Neural progenitor cell (in vitro differentiated cells): Measurements from ENCODE around the gene ZNF254. TPM values are rescaled to one million over a fixed set of nuclear protein-coding genes. Genes with fewer than 3 reads are reported as not detected.

Experiments used
- DNase-seq: peaks from one replicate; pipeline ENCODE4 v3.0.0-alpha.2; 2016; ENCODE audit warnings: low spot score
- H2AFZ ChIP-seq: fragments of 200-600 bp; sonication (generic); replicated peaks from 2 replicates; pipeline ENCODE4 v1.6.1; 2016; ENCODE audit warnings: antibody characterized with exemption
- H3F3A ChIP-seq: fragments of 200-600 bp; sonication (generic); 2 replicates; pipeline ENCODE4 v1.6.1; 2016; ENCODE audit warnings: antibody characterized with exemption, low read depth
- H3K27ac ChIP-seq: fragments of 200-600 bp; sonication (generic); 2 replicates; pipeline ENCODE4 v1.5.1; 2016; ENCODE audit warnings: mild to moderate bottlenecking
- H3K27me3 ChIP-seq: fragments of 200-600 bp; sonication (generic); 2 replicates; pipeline ENCODE4 v1.6.1; 2016; ENCODE audit warnings: mild to moderate bottlenecking, moderate library complexity
- H3K36me3 ChIP-seq: fragments of 200-600 bp; sonication (generic); 2 replicates; pipeline ENCODE4 v1.5.1; 2016
- H3K4me1 ChIP-seq: fragments of 200-600 bp; sonication (generic); 2 replicates; pipeline ENCODE4 v1.6.1; 2016; ENCODE audit warnings: mixed run types
- H3K4me2 ChIP-seq: fragments of 200-600 bp; sonication (generic); 2 replicates; pipeline ENCODE4 v1.6.1; 2016
- H3K4me3 ChIP-seq: fragments of 200-600 bp; sonication (generic); 2 replicates; pipeline ENCODE4 v1.5.1; 2016
- H3K79me2 ChIP-seq: fragments of 200-600 bp; sonication (generic); 2 replicates; pipeline ENCODE4 v1.6.1; 2016; ENCODE audit warnings: low read depth
- H3K9ac ChIP-seq: fragments of 200-600 bp; sonication (generic); 2 replicates; pipeline ENCODE4 v1.6.1; 2016
- H3K9me3 ChIP-seq: fragments of 200-600 bp; sonication (generic); 2 replicates; pipeline ENCODE4 v1.5.1; 2016; ENCODE audit warnings: low read depth
- H4K20me1 ChIP-seq: fragments of 200-600 bp; sonication (generic); 2 replicates; pipeline ENCODE4 v1.6.1; 2016; ENCODE audit warnings: low read depth
- H3K27ac Mint-ChIP-seq: 3 replicates; pipeline ENCODE4 v1.8.0; 2021; ENCODE audit warnings: mixed read lengths
- H3K27me3 Mint-ChIP-seq: 2 replicates; pipeline ENCODE4 v1.8.0; 2022; ENCODE audit warnings: low read depth, mild to moderate bottlenecking, inconsistent platforms, moderate library complexity, mixed read lengths; ENCODE audit not compliant: insufficient read depth
- H3K36me3 Mint-ChIP-seq: 3 replicates; pipeline ENCODE4 v1.8.0; 2021; ENCODE audit warnings: mixed read lengths
- H3K4me1 Mint-ChIP-seq: 3 replicates; pipeline ENCODE4 v1.8.0; 2021; ENCODE audit warnings: mixed read lengths
- H3K4me3 Mint-ChIP-seq: 3 replicates; pipeline ENCODE4 v1.8.0; 2021; ENCODE audit warnings: mild to moderate bottlenecking, moderate library complexity, mixed read lengths
- H3K9me3 Mint-ChIP-seq: 3 replicates; pipeline ENCODE4 v1.8.0; 2020; ENCODE audit warnings: mixed read lengths
- EZH2 ChIP-seq: fragments of 200-600 bp; sonication (generic); IDR thresholded peaks from 2 replicates; pipeline ENCODE4 v1.6.1; 2017; ENCODE audit warnings: antibody characterized with exemption, mild to moderate bottlenecking, moderate library complexity
- EZH2phosphoT487 ChIP-seq: fragments of 200-600 bp; sonication (generic); IDR thresholded peaks from 2 replicates; pipeline ENCODE4 v1.6.1; 2017; ENCODE audit warnings: antibody characterized with exemption
- total RNA-seq: library from RNA; depleted of rRNA; stranded (reverse); fragments of >200 nt; gene quantifications from 2 replicates; pipeline ENCODE4 v1.2.3, GENCODE V29; 2015; ENCODE audit warnings: low replicate concordance
- TF ChIP-seq, protein P1 (sequence below): fragments of 200-600 bp; sonication (generic); IDR thresholded peaks from 2 replicates; pipeline ENCODE4 v1.5.1; 2017; ENCODE audit warnings: antibody characterized with exemption, mild to moderate bottlenecking

Gene ZNF254
- total RNA-seq, 1 donor from 2014 or later = 85.5 TPM

DNA sequence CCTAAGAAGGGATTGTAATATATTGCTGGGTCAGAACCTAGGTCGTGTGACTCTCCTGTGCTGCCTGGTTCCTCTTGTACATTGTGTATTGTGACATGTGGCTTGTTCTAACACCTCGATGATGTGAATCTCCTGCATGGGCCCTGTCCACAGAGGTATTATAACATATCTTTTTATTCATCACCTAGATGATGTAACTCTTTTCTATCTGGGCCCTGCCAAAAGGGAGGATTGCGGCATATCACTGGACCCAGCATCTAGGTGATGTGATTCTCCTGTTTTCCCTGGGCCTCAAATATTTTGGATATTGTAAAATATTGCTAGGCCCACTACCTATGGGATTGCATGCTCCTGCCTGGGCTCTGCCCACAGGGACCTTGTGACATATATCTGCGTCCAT lies 33.4 kb upstream of the ZNF254 start:
- TF ChIP-seq, protein P1, sequence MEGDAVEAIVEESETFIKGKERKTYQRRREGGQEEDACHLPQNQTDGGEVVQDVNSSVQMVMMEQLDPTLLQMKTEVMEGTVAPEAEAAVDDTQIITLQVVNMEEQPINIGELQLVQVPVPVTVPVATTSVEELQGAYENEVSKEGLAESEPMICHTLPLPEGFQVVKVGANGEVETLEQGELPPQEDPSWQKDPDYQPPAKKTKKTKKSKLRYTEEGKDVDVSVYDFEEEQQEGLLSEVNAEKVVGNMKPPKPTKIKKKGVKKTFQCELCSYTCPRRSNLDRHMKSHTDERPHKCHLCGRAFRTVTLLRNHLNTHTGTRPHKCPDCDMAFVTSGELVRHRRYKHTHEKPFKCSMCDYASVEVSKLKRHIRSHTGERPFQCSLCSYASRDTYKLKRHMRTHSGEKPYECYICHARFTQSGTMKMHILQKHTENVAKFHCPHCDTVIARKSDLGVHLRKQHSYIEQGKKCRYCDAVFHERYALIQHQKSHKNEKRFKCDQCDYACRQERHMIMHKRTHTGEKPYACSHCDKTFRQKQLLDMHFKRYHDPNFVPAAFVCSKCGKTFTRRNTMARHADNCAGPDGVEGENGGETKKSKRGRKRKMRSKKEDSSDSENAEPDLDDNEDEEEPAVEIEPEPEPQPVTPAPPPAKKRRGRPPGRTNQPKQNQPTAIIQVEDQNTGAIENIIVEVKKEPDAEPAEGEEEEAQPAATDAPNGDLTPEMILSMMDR = no peak
- TF ChIP-seq EZH2 = no peak
- TF ChIP-seq EZH2phosphoT487 = no peak
- Histone ChIP-seq H3K9me3 (no peaks in the 10 kb centered on the region), H3K4me2 (no peak overlapping the region), H3K4me1 (no peaks in the 10 kb centered on the region), H3K4me3 (no peak overlapping the region), H4K20me1 (peaks cover 8% of the 10 kb centered on the region), H3K79me2 (no peaks in the 10 kb centered on the region), H3F3A (no peaks in the 10 kb centered on the region), H3K27me3 (no peaks in the 10 kb centered on the region), H3K27ac (no peak overlapping the region), H3K36me3 (no peaks in the 10 kb centered on the region), H3K9ac (no peak overlapping the region), H2AFZ (no peak overlapping the region)
- no peaks in the 10 kb centered on the region for H3K4me1 Mint-ChIP-seq
- DNase-seq = no peak
- no peaks in the 10 kb centered on the region for H3K9me3 Mint-ChIP-seq
- no peak overlapping the region for H3K27ac Mint-ChIP-seq
- H3K27me3 Mint-ChIP-seq = no peaks in the 10 kb centered on the region
- no peak overlapping the region for H3K4me3 Mint-ChIP-seq
- H3K36me3 Mint-ChIP-seq = peaks cover 58% of the 10 kb centered on the region

DNA sequence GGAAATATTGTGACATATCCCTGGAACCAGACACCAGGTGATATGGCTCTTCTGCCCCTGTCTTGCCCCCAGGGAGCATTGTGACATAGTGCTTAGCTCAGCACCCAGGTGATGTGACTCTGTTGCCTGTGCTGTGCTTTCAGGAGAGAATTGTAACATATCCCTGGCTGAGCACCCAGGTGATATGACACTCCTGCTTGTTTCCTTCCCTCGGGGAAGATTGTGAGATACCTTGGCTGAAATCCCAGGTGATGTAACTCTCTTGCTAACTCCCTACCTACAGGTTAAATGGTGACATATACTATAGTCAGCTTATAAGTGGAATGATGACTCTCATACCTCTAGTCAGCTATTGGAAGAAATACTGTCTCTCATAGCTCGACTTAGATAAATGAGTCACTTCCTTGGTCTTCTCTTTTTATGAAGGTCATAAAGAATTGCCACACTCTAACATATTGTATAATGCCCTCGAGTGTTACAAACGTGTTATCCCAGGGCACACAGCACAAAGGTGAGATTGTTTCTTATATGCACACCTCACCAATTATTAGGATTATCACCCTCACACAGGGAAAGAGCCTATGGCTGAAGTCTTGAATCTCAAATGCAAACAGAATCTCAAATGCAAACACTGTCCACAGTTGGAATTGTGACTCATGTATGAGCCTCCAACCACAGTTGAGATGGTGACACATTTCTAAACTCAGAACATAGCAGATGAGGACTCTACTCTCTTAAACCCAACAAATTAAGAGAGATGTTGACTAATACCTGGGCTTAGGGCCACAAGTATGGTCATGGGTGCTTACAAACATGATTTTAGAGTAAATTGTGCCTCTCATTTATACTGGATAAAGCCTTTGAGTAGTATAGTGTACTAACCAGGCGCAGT lies 32.7 kb upstream of the ZNF254 start:
- H3K27me3 Mint-ChIP-seq = no peaks in the 10 kb centered on the region
- no peaks in the 10 kb centered on the region for H3K4me1 Mint-ChIP-seq
- H3K9me3 Mint-ChIP-seq = no peaks in the 10 kb centered on the region
- no peak overlapping the region for H3K9ac ChIP-seq
- H3K36me3 ChIP-seq = no peaks in the 10 kb centered on the region
- H4K20me1 ChIP-seq = peaks cover 6% of the 10 kb centered on the region
- H3K27ac Mint-ChIP-seq = no peak overlapping the region
- no peak overlapping the region for H2AFZ ChIP-seq
- no peak overlapping the region for H3K4me2 ChIP-seq
- H3K9me3 ChIP-seq = no peaks in the 10 kb centered on the region
- no peak overlapping the region for H3K4me3 ChIP-seq
- no peaks in the 10 kb centered on the region for H3K79me2 ChIP-seq
- no peaks in the 10 kb centered on the region for H3K4me1 ChIP-seq
- H3K36me3 Mint-ChIP-seq = peaks cover 55% of the 10 kb centered on the region
- no peak overlapping the region for H3K27ac ChIP-seq
- H3F3A ChIP-seq = no peaks in the 10 kb centered on the region
- no peak for DNase-seq
- H3K4me3 Mint-ChIP-seq = no peak overlapping the region
- H3K27me3 ChIP-seq = no peaks in the 10 kb centered on the region
- TF ChIP-seq EZH2phosphoT487 (no peak), EZH2 (no peak)
- TF ChIP-seq, protein P1 = no peak

DNA sequence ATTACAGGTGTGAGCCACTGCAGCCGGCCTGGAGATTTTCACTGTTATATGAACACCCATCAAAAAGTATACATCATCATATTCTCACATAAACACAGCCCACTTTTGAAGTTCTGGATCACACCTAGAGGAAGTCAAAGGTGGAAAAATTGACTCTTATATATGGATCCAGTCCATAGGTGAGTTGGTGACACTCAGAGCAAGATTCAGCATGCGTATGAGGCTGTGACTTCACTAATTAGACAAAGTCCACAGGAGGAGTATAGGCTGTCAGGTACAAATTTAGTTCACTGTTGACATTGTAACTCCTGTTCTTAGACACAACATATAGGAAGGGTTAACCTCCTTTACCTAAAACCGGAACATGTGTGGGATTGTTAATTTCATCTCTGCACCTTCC lies 31.4 kb upstream of the ZNF254 start:
- Histone ChIP-seq H3K27ac (no peak overlapping the region), H3K4me2 (no peak overlapping the region), H3K9me3 (no peaks in the 10 kb centered on the region), H3F3A (no peaks in the 10 kb centered on the region), H3K36me3 (no peaks in the 10 kb centered on the region), H3K4me1 (no peaks in the 10 kb centered on the region), H3K9ac (no peak overlapping the region), H3K4me3 (no peak overlapping the region), H3K27me3 (no peaks in the 10 kb centered on the region), H4K20me1 (peaks cover 6% of the 10 kb centered on the region), H2AFZ (no peak overlapping the region), H3K79me2 (no peaks in the 10 kb centered on the region)
- H3K27ac Mint-ChIP-seq = no peak overlapping the region
- peaks cover 53% of the 10 kb centered on the region for H3K36me3 Mint-ChIP-seq
- H3K27me3 Mint-ChIP-seq = no peaks in the 10 kb centered on the region
- no peak overlapping the region for H3K4me3 Mint-ChIP-seq
- no peaks in the 10 kb centered on the region for H3K9me3 Mint-ChIP-seq
- H3K4me1 Mint-ChIP-seq = no peaks in the 10 kb centered on the region
- DNase-seq = no peak
- TF ChIP-seq, protein P1 = no peak
- TF ChIP-seq EZH2phosphoT487 (no peak), EZH2 (no peak)
